ENCODE data around the gene PLAAT1. TPM values are rescaled to one million over a fixed set of nuclear protein-coding genes. Genes with fewer than 3 reads are reported as not detected.
A peak's percentile ranks its signal among the peaks of the same experiment; 100 is the strongest.

PLAAT1 gene
- polyA plus RNA-seq, 4 donors, result 1.1 to 5.8 (median 3.3) TPM

DNA sequence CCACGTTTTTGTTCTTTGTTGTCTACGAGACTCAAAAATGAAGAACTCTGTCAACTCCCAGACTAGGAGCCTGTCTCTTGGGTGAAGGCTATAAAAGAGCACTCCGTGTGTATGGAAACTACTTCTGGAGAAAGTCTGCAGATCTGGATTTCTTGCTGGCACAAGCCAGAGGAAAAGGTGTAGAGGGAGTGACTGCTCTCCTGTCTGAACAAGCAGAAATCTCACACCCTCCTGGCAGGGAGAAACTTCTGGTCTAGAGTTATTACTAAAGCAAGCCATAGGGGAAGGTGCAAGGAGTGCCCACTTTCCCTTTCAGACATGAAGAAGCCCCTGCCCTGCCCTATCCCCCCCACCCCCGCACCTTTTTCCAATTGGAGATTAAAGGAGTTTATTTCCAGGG, 9.5 kb downstream of the PLAAT1 start:
- no peak for DNase-seq (ENCODE audit: low read depth in 4 of 4, low spot score in 3 of 4)

DNA sequence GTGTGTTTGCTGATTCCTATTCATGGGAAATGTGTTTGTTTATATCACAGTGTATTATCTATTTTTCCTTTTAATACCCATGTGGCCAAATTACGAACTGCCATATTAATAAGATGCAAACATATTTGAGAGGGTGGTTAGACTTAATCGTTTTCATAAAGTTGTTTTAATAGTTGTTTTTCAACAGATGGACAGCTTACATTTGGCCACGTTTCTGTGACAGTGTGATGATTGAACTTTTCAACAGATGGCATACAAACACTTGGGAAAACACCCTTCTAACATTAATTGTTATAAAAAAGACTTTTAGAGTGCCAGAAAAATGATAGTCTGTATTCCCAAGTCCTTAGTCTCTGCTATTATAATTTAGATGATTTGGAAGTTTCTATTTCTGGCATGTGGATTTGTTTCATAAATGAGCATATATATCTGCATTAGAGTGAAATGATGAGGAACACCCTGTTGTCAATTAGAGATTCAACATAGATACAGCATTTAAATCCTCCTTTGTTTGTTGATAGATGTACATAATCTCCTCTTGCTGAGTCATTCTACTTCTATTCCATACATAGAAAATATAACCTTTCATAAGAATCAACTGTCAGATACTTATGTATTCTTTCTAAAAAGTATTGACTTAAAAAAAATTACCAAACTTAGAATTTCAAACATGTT, 13.1 kb downstream of the PLAAT1 start:
- DNase-seq (ENCODE audit: low read depth in 4 of 4, low spot score in 3 of 4), result no peak

DNA sequence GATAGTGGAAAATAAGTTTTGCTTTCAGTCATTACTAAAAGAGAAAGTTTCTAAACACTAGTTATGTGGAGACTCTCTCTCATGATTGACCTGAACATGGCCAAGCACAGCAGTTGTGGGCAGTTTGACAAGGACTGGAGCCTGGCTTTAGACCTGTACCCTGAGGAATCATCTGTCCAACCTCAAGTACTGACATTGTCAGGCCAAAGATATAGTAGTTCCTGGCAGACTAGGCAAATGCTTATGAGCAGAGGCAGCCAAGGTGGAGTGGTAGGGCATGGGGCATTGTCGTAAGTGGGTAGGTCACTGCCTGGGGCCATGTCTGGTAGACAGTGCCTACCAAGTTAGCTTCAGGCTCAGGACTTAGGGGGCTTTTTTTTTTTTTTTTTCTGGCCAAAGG, 20.9 kb downstream of the PLAAT1 start:
- no peak for DNase-seq (ENCODE audit: low read depth in 4 of 4, low spot score in 3 of 4)

DNA sequence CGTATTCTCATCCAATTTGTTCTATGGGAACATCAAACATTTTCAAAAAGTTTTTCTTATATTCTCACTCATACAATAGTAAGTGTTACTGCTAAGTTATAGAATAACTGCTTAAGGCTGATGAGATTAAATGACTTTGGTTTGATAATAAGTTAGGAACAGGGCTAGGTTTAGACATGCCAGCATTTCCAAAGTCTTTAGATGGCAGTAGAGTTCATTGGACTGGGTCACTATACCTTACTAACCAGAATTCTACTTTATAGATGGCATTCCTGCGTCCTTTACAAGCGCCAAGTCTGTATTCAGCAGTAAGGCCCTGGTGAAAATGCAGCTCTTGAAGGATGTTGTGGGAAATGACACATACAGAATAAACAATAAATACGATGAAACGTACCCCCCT, 21.7 kb downstream of the PLAAT1 start:
- no peak for DNase-seq (ENCODE audit: low read depth in 4 of 4, low spot score in 3 of 4)

DNA sequence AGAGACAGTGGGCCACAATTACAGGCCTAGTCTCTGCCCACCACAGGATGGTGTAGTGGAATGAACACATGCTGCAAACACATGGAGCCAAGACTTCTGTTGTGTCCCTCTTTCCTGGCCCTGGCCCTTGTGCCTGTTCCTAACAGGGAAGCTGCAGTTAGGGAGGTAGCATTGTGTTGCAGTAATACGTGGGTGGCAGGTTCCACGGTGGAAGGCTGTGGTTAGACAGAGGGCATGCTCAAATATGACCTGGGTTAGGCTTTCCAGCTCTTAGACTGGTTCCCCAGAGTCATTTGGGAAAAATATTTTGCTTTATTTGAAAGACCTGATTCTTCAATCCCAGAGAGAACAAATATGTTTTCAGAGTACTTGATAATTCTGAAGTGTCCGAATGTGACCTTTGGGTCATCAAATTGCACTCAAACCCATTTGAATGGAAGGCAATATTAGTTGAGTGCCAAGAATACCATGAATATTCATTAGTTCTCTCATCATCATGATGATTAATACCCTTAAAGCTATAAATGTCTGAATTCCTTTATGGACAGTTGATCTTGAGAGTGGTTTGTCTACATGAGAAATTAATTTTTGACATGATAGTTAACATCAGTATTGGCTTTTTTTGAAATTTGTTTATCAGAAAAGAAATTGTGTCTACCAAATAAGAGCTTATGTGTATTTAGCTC, 28.5 kb downstream of the PLAAT1 start:
- DNase-seq (ENCODE audit: low read depth in 4 of 4, low spot score in 3 of 4), result no peak

DNA sequence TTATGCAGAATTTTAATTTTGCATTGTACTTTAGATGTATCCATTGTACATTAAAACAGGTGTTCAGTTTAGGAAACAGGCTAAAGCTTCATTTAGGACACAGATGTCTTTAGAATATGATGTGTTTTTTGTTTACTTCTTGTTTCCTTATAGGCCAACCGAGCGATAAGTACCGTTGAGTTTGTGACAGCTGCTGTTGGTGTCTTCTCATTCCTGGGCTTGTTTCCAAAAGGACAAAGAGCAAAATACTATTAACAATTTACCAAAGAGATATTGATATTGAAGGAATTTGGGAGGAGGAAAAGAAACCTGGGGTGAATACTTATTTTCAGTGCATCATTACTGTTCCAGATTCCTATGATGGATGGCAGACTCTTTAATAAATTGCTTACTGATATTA, 29.4 kb downstream of the PLAAT1 start:
- DNase-seq (ENCODE audit: low read depth in 4 of 4, low spot score in 3 of 4), result no peak

DNA sequence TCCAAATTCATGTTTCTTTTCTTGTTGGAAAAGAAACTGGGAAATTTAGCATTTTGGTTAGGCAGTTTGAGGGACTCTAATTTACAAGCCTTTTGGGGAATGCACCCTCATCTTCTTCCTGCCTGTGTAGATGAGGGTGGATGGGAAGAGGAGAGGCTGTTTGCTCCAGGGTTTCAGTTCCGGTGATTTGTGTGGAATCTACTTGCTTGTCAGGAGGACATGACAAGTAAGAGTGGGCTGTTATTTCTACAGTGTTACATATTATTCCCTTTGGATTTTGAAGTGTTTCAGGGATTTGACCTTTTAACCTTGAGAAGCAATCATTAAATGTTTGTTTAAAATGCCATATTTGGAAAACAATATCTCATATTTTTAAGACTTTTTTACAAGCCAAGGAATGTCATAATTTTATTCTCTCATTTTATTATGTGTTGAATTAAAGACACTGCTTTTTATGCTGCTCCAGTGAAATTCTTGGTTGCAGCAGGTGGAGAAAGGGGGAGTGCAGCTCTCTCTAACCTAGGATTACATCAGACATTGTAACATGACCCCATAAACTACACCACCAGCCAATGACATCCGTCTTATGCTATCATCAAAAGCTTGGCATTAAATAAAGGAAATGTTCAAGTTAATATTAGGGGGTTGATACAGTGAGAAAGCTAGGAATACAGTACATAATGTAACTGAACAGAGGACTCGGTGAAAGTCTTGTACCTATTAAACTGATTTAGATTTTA, 30.2 kb downstream of the PLAAT1 start:
- DNase-seq (ENCODE audit: low read depth in 4 of 4, low spot score in 3 of 4), result no peak

DNA sequence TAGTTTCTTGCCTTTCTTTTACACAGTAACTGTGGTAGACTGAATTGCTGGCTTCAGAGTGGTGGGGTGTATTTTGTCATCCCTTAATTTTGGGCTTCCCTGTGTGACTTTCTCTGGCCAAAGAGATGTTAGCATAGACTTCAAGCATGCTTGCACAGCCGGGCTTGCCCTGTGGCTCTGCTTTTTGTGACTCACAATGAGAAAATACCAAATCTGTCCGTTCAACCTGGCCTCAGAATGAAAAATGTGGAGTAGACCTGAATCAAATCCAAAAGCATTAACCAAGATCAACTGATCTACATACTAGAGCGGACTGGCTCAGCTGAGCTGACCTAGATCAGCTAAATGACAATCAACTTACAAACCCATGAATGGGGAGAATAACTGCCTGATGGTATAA, 51.4 kb downstream of the PLAAT1 start:
- DNase-seq (ENCODE audit: low read depth in 4 of 4, low spot score in 3 of 4), result no peak

DNA sequence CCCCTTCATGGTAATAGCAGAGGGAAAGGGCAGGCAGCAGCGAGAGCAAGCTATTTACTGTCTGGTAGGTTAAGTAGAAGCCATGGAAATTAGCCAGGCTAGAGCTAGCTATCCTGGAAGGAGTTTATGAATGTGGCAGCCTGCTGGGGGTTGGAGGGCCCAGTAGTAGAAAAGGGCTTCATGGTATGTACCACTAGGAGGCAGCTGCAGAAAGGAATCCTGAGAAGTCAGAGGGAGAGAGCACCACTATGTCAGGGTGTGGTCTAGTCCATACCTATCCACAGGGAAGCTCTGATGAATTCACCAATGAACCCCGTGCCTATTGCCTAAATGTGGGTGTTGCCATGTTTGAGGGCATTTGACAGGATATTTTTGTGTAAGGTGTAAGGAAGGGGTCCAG, 55.0 kb downstream of the PLAAT1 start:
- no peak for DNase-seq (ENCODE audit: low read depth in 4 of 4, low spot score in 3 of 4)

DNA sequence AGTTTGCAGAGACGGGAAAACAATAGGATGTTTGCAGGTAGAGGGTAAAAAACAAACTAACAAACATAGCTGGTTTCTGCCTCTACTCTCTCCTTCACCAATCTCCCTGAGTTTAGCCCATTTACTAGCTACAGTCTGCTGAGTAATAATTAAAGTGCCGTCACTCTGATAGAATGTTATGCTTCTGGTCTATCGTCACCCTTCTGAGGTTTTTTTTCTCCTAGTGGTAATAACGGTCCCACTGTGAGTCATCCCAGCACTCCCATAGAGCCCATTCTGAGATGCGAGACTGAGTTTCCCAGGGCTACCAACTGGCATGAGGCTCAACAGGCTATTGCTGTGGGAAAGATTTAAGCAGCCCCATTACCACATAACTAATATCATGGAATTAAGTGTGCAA, 56.4 kb downstream of the PLAAT1 start:
- DNase-seq (ENCODE audit: low read depth in 4 of 4, low spot score in 3 of 4), result no peak

DNA sequence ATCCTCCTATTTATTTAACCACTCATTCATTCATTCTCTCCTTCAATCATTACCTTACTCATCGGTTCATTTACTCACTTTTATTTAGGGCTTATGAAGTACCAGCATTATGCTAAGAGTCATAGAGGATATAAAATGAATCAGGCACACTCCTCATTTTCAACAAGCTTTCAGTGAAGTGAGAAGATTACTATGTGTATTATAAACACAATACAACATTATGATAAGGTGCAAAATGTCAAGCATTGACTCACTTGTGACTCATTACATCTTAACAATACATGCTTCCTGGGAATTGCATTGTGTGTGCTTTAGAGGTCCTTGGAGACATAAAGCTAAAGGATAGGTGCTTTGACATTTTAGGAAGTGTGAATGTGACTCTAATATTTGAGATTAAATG, 60.4 kb downstream of the PLAAT1 start:
- no peak for DNase-seq (ENCODE audit: low read depth in 4 of 4, low spot score in 3 of 4)

DNA sequence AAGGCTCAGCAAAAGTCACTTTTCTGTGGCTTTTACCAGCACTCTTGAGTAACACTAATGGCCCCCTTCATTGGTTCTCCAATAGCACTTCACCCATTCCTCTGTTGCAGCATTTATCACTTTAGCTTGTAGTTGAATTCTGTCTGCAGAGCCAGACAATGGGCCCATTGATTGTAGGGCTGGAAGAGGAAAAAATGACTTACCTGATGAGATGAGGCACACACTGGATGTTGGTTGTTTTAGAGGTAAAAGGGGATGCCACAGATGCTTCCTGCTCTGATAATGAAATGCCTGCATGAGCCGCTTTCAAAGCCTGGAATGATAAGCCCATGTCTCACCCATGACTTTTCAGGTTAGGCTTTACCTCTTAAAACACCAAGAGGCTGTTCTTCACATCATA, 64.3 kb downstream of the PLAAT1 start:
- DNase-seq (ENCODE audit: low read depth in 4 of 4, low spot score in 3 of 4), result no peak

DNA sequence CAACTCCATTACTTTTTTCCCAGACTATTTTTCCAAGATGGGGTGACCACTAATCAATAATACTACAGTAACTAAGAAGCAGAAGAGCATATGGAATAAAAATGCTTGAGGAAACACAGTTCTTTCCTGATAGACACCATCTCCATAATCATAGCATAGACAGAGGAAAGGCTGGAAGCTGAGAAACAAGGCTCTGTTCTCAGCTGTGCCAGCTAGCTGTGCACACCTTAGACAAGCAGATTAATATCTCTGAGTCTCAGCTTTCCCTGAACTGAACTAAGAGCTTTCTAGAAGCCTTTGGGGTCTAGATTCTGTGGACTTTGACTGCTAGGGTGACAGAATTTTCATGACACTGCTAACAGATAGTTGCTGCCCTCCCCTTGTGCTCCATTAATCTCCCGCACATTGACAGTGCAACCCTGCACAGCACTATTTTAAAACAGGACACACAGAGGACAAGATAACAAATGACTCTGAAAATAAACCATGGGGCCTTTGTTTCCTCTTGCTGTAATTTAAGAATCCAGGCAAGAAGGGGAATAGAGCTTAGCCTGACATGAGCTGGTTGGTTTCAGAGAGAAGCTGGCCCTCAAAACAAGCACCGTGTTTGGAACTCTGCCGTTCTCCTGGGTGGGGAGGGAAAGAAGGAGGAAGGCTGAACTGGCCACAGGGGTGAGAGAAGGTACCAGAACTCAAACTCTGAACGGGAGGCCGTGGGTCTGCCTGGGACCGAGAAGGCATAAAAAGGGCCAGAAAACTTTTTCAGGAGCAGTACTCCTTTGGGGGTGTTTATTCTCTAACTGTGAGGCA, 70.1 kb downstream of the PLAAT1 start:
- DNase-seq (ENCODE audit: low read depth in 4 of 4, low spot score in 3 of 4), result peak in 3 of 4 donors; percentile 12 to 47 (median 29)

DNA sequence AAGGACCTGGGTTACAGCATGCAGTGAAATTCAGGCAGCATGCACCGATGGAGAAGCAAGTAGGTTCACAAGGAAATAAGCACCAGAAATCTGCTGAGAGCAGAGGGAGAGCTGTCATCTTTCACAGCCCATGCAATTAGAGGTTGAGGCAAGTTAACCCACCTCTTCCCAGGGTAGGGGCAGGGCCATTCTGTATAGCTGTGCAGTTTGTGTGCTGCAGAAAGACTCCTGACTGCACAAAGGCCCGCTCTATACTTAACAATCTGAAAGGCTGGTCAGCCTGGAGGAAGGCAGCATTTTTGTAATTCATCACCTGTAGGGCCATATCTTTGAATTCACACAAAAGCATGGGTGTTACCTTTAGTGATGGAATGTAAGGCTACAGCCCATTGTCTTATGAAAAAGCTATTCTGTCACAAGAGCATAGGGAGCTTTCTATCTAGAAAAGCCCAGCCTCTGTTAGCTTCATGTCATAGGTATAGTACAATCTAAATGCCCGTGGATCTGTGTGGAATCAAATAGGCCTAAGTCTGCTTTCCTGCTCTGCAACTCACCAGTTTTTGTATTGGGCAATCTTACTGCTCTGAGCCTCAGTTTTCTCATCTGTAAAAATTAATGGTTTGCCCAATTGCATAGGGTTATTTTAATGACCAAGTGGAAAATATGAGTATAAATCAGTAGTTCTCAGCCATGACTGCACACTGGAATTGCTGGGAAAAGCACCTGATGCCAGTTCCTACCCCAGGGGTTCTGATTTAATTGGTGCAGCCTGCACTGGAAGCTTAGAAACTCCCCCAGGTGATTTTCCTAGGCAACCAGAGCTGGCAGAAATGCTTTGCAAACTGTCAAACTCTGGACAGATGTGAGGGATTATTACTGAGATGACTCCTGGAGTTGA, 72.3 kb downstream of the PLAAT1 start:
- no peak for DNase-seq (ENCODE audit: low read depth in 4 of 4, low spot score in 3 of 4)

DNA sequence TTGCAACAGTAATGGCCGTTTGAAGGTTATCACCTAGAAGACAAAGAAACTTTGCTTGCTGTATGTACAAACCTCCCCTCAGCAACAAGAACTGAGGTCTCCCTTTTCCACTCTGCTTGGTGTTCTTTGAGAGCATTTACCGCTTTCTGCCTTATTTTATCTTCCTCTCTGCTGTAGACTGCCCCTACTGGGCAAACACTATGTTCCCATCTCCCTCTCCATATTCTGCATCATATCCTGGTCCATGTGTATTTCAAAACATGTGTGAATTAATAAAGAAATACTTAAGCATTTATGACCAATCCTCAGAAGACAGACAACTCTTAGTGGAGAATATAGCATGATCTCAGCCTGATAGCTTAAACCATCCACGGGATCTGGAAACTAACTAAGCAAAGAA, 73.1 kb downstream of the PLAAT1 start:
- DNase-seq (ENCODE audit: low read depth in 4 of 4, low spot score in 3 of 4), result no peak

DNA sequence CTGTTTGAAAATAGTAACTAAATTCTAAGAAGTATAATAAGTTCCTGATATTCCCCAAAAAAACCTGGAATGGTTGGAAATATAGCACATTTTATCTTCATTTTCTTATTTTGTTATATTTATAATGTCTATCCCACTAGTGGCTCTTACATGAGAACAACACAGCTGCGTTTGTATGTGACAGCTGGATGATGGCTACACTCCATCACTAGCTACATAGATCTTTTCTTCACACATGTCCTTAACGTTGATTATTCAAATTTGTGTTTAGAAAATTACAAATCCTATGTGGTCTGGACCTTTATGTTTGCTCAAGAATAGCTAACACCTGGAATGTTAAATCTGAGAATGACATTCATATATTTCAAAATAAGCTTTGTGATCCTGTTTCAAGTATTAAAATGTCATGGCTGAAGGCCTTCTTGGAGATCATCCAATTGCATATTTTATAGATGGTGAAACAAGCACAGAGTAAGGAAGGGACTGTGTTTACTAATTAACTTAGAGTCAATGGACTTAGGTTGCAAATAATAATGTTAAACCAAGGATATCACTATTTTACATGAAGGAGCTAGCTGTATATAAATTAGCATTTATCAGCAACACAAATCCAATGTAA, 76.8 kb downstream of the PLAAT1 start:
- no peak for DNase-seq (ENCODE audit: low read depth in 4 of 4, low spot score in 3 of 4)

Data from left renal pelvis (tissue), 4 donors.